K562 (cell line): ENCODE results near the gene TRIM44. TPM values are rescaled to one million over a fixed set of nuclear protein-coding genes. Genes with fewer than 3 reads are reported as not detected.
"Not testable (repeated sequence)": the region's sequence is repeated elsewhere in the genome, so short reads cannot be mapped to it uniquely, and the experiment has no call there.

ENCODE experiments used
- ATAC-seq: fragments of 200-7000 bp; cut with Tn5 transposase; 3 replicates; pipeline ENCODE4 v1.9.1; 2020; ENCODE audit warnings: moderate library complexity
- BruUV-seq: library from RNA; stranded (reverse); fragments of 400-500 nt; replicated peaks from 2 replicates; lab custom pipeline; 2021; lab: Mats Ljungman, UMichigan
- CTCF ChIA-PET: fragments of 300-600 bp; formaldehyde crosslinking; extraction: SDS; loops from one replicate; lab custom pipeline; 2021; ENCODE audit warnings: low intra/inter-chr PET ratio; lab: Yijun Ruan, JAX
- POLR2A ChIA-PET: fragments of 300-600, 350-650 bp; sonication (Branson Sonifier 250); formaldehyde crosslinking; extraction: SDS; loops from one replicate; lab custom pipeline; 2021; ENCODE audit warnings: antibody characterized with exemption, inconsistent platforms; lab: Yijun Ruan, JAX
- DNase-seq, 4 experiments: peaks; one replicate each; pipeline versions ENCODE4 v3.0.0 to v3.0.0-alpha.2; 2011 to 2018; ENCODE audit warnings: low spot score in 3 of 4, mixed read lengths in 3 of 4; ENCODE audit errors: extremely low read depth in 1 of 4
- FAIRE-seq: peaks from 2 replicates; lab custom pipeline; 2011; peaks lifted over from hg19 to GRCh38; lab: Jason Lieb, UNC
- H2AFZ ChIP-seq: 2 replicates; pipeline ENCODE4 v1.6.0; 2011; ENCODE audit warnings: low read depth, low read length, control low read depth, inconsistent platforms
- H3K27ac ChIP-seq: fragments of 200-600 bp; 3 replicates; pipeline ENCODE4 v1.8.0; 2011; ENCODE audit warnings: low read depth, mild to moderate bottlenecking, control low read depth, inconsistent platforms, low read length, moderate library complexity, mixed read lengths; ENCODE audit errors: extremely low read depth
- H3K27me3 ChIP-seq, 2 experiments: fragments of 300-600 bp in 1 of 2; 2 replicates in 1 of 2; 3 replicates in 1 of 2; pipeline versions ENCODE4 v1.6.0 to v1.8.0; 2011; ENCODE audit warnings: inconsistent platforms in 2 of 2, low read length in 2 of 2, mild to moderate bottlenecking in 1 of 2, mixed read lengths in 1 of 2, moderate library complexity in 1 of 2; ENCODE audit not compliant: control insufficient read depth in 2 of 2, insufficient read depth in 2 of 2
- H3K36me3 ChIP-seq: fragments of 300-600 bp; 3 replicates; pipeline ENCODE4 v1.8.0; 2011; ENCODE audit warnings: mild to moderate bottlenecking, low read length, inconsistent platforms; ENCODE audit not compliant: control insufficient read depth, insufficient read depth
- H3K4me1 ChIP-seq, 2 experiments: fragments of 200-600 bp in 1 of 2; replicated peaks in 1 of 2; 2 replicates in 1 of 2; 3 replicates in 1 of 2; pipeline versions ENCODE4 v1.5.1 to v1.8.0; 2011; ENCODE audit warnings: inconsistent platforms in 2 of 2, low read length in 2 of 2, mild to moderate bottlenecking in 1 of 2, mixed read lengths in 1 of 2, moderate library complexity in 1 of 2; ENCODE audit not compliant: control insufficient read depth in 2 of 2, insufficient read depth in 2 of 2
- H3K4me2 ChIP-seq: 2 replicates; pipeline ENCODE4 v1.6.1; 2011; ENCODE audit warnings: low read length, control low read depth, inconsistent platforms, mixed read lengths; ENCODE audit not compliant: insufficient read depth
- H3K4me3 ChIP-seq: fragments of 200-600 bp; sonication (generic), shearing (Covaris generic); 2 replicates; pipeline ENCODE4 v1.5.1; 2016; ENCODE audit warnings: control low read depth, inconsistent platforms
- H3K79me2 ChIP-seq: fragments of 200-600 bp; 3 replicates; pipeline ENCODE4 v1.8.0; 2011; ENCODE audit warnings: low read length, inconsistent platforms; ENCODE audit not compliant: control insufficient read depth, insufficient read depth
- H3K9ac ChIP-seq, 2 experiments: 2 replicates each; pipeline versions ENCODE4 v1.6.0 to v1.6.1; 2011; ENCODE audit warnings: low read depth in 2 of 2, low read length in 2 of 2, control low read depth in 1 of 2, inconsistent platforms in 1 of 2, mild to moderate bottlenecking in 1 of 2, mixed read lengths in 1 of 2; ENCODE audit not compliant: insufficient read depth in 1 of 2
- H3K9me1 ChIP-seq: one replicate; pipeline ENCODE4 v1.6.0; 2011; ENCODE audit warnings: inconsistent platforms, mild to moderate bottlenecking, low read length, moderate library complexity; ENCODE audit not compliant: control insufficient read depth, insufficient read depth
- H3K9me3 ChIP-seq: replicated peaks from 2 replicates; pipeline ENCODE4 v1.5.1; 2011; ENCODE audit warnings: low read depth, low read length, inconsistent platforms; ENCODE audit not compliant: control insufficient read depth, insufficient read depth
- H4K20me1 ChIP-seq: replicated peaks from 2 replicates; pipeline ENCODE4 v1.6.1; 2011; ENCODE audit warnings: low read length, inconsistent platforms, mixed read lengths; ENCODE audit not compliant: control insufficient read depth, insufficient read depth
- WGBS: fragments of 100-300 bp; shearing (Covaris generic); methylation state at CpG from one replicate; pipeline ENCODE4 v1.1.6; 2016; ENCODE audit warnings: low coverage, mixed read lengths; ENCODE audit not compliant: insufficient coverage; ENCODE audit errors: missing lambda C conversion rate; 5-methylcytosine and 5-hydroxymethylcytosine counted together
- in situ Hi-C: fragments of 300-500 bp; cut with MboI; formaldehyde crosslinking; loops from 4 replicates; pipeline ENCODE4 v1.15.0; 2018; ENCODE audit warnings: inconsistent platforms, mixed read lengths
- intact Hi-C: fragments of 100-400 bp; cut with micrococcal nuclease; formaldehyde crosslinking; loops from 2 replicates; pipeline ENCODE4 v1.14.2; 2022
- polyA plus RNA-seq, 8 experiments: library from polyadenylated mRNA; depleted of rRNA in 4 of 8; stranded (reverse) in 5 of 8; unstranded in 3 of 8; fragments of >200 nt; fragmentation: Nextera tagmentation in 2 of 8; fragmentation: Illumina TruSeq in 1 of 8; extraction: Ambion mirVana in 2 of 8; extraction: Trizol in 1 of 8; gene quantifications; 2 replicates each; pipeline versions ENCODE4 v1.2.1 to v1.2.3, GENCODE V29; 2011 to 2014; ENCODE audit warnings: inconsistent platforms in 1 of 8, missing spikeins in 1 of 8
- total RNA-seq, 7 experiments: library from RNA; depleted of rRNA in 6 of 7; stranded (reverse); fragments of >200 nt in 6 of 7; fragmentation: Illumina TruSeq in 2 of 7; extraction: Trizol in 2 of 7; gene quantifications; 2 replicates each; pipeline versions ENCODE4 v1.2.1 to v1.2.3, GENCODE V29; 2011 to 2021; ENCODE audit warnings: low replicate concordance in 1 of 7

TRIM44 gene
- total and polyA plus RNA-seq, 9 of the 15 experiments (the other 6 are each of a cell fraction or from before 2014, with no cell fraction given): 8.3 to 105 (median 37.2) TPM

DNA sequence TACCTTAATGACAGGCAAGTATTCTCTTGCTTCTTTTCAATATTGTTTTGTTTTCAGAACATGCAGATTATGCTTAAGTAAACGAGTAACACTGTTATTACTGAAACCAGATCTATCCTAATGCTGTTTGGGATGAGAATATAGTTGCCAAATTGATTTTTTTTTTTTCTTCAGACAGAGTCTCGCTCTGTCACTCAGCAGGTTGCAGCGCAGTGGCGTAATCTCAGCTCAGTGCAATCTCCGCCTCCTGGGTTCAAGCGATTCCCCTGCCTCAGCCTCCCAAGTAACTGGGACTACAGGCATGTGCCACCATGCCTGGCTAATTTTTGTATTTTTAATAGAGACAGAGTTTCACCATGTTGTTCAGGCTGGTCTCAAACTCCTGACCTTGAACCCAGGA is 91.0 kb downstream of the TRIM44 start:
- H3K9ac ChIP-seq, H3K4me3 ChIP-seq, H3K9me3 ChIP-seq, H3K27me3 ChIP-seq, FAIRE-seq, H4K20me1 ChIP-seq, intact Hi-C loops, H3K36me3 ChIP-seq, H3K9me1 ChIP-seq, CTCF ChIA-PET, H3K79me2 ChIP-seq, in situ Hi-C loops, DNase-seq, H3K4me2 ChIP-seq, BruUV-seq, ATAC-seq, H3K4me1 ChIP-seq, H3K27ac ChIP-seq, H2AFZ ChIP-seq: not testable (repeated sequence)
- WGBS: 96% methylated on average over 6 of the region's 6 CpGs
- POLR2A ChIA-PET: interaction anchor here (0.6 to 0.7 kb wide), 2 partner anchors 8 to 312 kb away, joined by 3 to 6 read pairs; no protein-coding TSS in a partner anchor

- H3K4me3 ChIP-seq, H3K27me3 ChIP-seq, H3K27ac ChIP-seq, in situ Hi-C loops, DNase-seq, H3K9me1 ChIP-seq, H2AFZ ChIP-seq, H3K4me1 ChIP-seq, intact Hi-C loops, H3K79me2 ChIP-seq, POLR2A ChIA-PET, H3K9ac ChIP-seq, FAIRE-seq, CTCF ChIA-PET, ATAC-seq, H3K9me3 ChIP-seq, H3K36me3 ChIP-seq, H3K4me2 ChIP-seq, BruUV-seq, H4K20me1 ChIP-seq: not testable (repeated sequence)
- WGBS: 77% methylated on average over 8 of the region's 8 CpGs
Measured at GRCh38 chr11:35759951-35760350, 97.4 kb downstream of the TRIM44 start.
